Heart left ventricle (tissue), 13 donors: Measurements from ENCODE around the gene DHX35.

Source experiments
- POLR2A ChIP-seq, 2 donors: fragments of 450-650 bp; IDR thresholded peaks; one replicate each; pipeline ENCODE4 v1.6.1; 2017; ENCODE audit warnings: antibody characterized with exemption in 2 of 2, mild to moderate bottlenecking in 2 of 2, moderate library complexity in 2 of 2
- TF ChIP-seq, protein P1 (sequence below), 12 donors: fragments of 200-600 bp; sonication (generic) in 4 of 12; IDR thresholded peaks; one replicate each; pipeline versions ENCODE4 v1.5.0 to v1.8.0; 2018 to 2022; ENCODE audit warnings: antibody characterized with exemption in 12 of 12, mild to moderate bottlenecking in 5 of 12
- donor health status: ischemic (EF 13 %, LVEDD 7.1; RV severe dilation, severe dysfunction).
- donor health status: DM: no; HTN: yes; CAD: no.
- donor health status: DM: no; HTN: no; CAD: no.
- donor health status: ischemic (EF 25% LVEDD 6.9; RV normal size, moderate dysfunction).
- donor health status: ischemic (EF 25% LVEDD 5.7; RV mildly dilated, moderate dysfunction).
- donor health status: ischemic (EF 35%, LVEDD 5.7; RV mildly dilated, moderate dysfunction).
- donor health status: nonischemic (EF 11% LVEDD 7.7; RV severe dilation, severe dysfunction).
- donor health status: DM: yes; HTN: yes; CAD: no.
- donor health status: PGD.
- donor health status: ischemic (EF 29% LVEDD 5.4; RV normal size, mild dysfunction).
- donor health status: nonischemic (EF 23%, LVEDD 6.1; RV moderate dilation, normal function).

DNA sequence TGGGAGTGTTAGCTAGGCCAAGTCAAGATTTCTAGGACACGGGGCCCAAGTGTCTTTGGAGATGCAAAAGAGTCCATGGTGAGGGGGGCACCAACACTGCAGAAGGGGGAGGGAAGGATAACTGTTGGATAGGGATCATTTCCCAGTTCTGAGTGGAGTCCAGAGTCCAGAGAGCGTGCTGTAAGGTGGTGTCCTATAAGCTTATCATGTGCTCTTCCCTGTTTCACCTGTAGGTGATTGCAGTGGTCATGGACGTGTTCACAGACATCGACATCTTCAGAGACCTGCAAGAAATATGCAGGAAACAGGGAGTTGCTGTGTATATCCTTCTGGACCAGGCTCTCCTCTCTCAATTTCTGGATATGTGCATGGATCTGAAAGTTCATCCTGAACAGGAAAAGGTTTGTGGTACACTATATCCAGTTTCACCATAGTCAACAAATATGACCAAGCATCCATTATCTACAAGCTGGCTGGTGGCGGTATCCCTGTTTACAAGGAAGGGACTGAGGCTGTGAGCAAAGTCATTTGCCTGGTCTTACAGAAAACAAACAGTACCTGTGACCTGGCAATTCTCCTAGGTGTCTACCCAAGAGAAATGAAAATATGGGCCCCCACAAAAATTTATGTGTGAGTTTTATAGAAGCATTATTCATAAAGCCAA lies 20.3 kb upstream of the DHX35 start:
- TF ChIP-seq, protein P1, sequence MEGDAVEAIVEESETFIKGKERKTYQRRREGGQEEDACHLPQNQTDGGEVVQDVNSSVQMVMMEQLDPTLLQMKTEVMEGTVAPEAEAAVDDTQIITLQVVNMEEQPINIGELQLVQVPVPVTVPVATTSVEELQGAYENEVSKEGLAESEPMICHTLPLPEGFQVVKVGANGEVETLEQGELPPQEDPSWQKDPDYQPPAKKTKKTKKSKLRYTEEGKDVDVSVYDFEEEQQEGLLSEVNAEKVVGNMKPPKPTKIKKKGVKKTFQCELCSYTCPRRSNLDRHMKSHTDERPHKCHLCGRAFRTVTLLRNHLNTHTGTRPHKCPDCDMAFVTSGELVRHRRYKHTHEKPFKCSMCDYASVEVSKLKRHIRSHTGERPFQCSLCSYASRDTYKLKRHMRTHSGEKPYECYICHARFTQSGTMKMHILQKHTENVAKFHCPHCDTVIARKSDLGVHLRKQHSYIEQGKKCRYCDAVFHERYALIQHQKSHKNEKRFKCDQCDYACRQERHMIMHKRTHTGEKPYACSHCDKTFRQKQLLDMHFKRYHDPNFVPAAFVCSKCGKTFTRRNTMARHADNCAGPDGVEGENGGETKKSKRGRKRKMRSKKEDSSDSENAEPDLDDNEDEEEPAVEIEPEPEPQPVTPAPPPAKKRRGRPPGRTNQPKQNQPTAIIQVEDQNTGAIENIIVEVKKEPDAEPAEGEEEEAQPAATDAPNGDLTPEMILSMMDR (IDR thresholded peaks at IDR 0.05), result no peak
- TF ChIP-seq POLR2A (IDR thresholded peaks at IDR 0.05), result no peak
